ENCODE results near the gene CAVIN1.
"Not testable (repeated sequence)": the region's sequence is repeated elsewhere in the genome, so short reads cannot be mapped to it uniquely, and the experiment has no call there.

CAVIN1 gene

GRCh38 chr17:42423766-42424165 lies 710 bp upstream of the CAVIN1 start:
- Histone ChIP-seq H3K27me3 (ENCODE audit: control insufficient read depth, insufficient read depth, low read length) (peaks cover 29% of the 10 kb centered on the region), H3K4me1 (ENCODE audit: control insufficient read depth, insufficient read depth, low read length) (peaks cover 23% of the 10 kb centered on the region), H3K4me3 (ENCODE audit: low read length) (no peak overlapping the region), H3K9ac (ENCODE audit: low read length) (no peak overlapping the region), H3K36me3 (ENCODE audit: control insufficient read depth, insufficient read depth, low read length) (no peaks in the 10 kb centered on the region), H3K9me3 (ENCODE audit: control insufficient read depth, low read length) (no peaks in the 10 kb centered on the region)

DNA sequence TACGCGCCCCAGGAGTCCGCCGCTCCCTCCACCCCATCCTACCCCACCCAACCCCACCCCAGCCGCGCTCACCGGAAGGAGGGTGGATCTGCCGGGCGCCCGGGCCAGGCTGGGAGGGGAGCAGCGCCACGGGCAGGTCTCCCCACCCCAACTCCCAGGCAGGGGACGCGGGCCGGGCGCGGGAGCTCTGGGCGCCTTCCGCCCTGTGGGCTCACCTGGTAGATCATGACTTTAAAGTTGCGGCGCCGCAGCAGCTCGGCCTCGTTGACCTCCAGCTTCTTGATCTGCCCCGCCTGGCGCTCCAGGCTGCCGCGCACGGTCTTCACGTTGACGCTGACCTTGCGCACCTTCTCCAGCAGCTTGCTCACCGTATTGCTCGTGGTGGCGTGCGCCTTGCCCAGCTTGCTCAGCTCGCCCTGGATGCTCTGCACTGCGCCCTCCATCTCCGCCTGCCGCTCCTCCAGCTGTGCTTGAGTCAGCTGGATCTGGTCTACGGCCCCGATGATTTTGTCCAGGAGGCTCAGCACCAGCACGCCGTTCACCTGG lies 571 bp downstream of the CAVIN1 start:
- Histone ChIP-seq H3K4me1 (ENCODE audit: control insufficient read depth, insufficient read depth, low read length) (peaks cover 19% of the 10 kb centered on the region), H3K27me3 (ENCODE audit: control insufficient read depth, insufficient read depth, low read length) (peaks cover 29% of the 10 kb centered on the region), H3K36me3 (ENCODE audit: control insufficient read depth, insufficient read depth, low read length) (no peaks in the 10 kb centered on the region), H3K9ac (ENCODE audit: low read length) (peak overlapping the region; percentile 76), H3K4me3 (ENCODE audit: low read length) (peak overlapping the region; percentile 46), H3K9me3 (ENCODE audit: control insufficient read depth, low read length) (no peaks in the 10 kb centered on the region)

DNA sequence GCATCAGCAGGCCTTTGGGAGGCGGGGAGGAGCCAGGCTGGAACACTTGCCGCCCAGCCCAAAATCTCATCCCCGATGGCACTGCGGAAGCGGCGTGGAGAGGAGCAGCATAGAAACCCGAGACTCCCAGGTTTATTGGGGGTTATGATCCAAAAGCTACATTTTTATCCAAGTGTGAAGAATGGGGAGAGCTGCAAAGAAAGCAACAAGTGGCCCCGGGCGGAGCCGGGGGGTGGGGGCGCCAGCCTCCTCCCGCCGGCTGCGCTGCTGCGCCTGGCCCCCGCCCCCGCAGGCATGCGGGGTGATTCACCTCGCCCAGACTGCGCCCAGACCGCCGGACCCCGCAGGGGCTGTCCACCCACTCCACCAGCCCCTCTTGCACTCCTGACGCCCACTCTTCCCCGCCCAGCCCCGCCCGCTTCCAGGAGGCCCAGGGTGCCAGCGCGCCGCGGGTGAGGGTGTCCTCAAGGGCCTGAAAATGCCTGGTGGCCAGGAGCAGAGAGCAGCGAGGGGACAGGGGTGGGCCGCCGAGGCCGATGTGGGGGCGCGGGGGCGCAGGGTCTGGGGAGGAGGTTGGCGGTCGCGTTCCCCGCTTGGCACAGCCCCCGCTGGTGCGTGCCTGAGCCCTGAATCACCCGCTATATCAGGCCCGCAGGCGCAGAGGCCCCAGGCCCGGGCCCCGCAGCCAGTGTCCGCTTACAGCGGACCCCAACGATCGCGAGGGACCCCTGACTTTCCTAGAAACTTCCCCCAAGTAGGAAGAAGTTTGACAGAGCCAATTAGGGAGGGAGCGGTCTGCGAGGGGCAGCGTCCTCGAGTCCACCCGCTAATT lies 1.3 kb downstream of the CAVIN1 start:
- peaks cover 29% of the 10 kb centered on the region for H3K27me3 ChIP-seq (ENCODE audit: control insufficient read depth, insufficient read depth, low read length)
- no peak overlapping the region for H3K4me3 ChIP-seq (ENCODE audit: low read length)
- H3K9me3 ChIP-seq (ENCODE audit: control insufficient read depth, low read length): no peaks in the 10 kb centered on the region
- peak overlapping the region; percentile 66 for H3K9ac ChIP-seq (ENCODE audit: low read length)
- H3K4me1 ChIP-seq (ENCODE audit: control insufficient read depth, insufficient read depth, low read length): peaks cover 19% of the 10 kb centered on the region
- H3K36me3 ChIP-seq (ENCODE audit: control insufficient read depth, insufficient read depth, low read length): no peaks in the 10 kb centered on the region

GRCh38 chr17:42421136-42421506 lies 1.9 kb downstream of the CAVIN1 start:
- peaks cover 29% of the 10 kb centered on the region for H3K27me3 ChIP-seq (ENCODE audit: control insufficient read depth, insufficient read depth, low read length)
- no peaks in the 10 kb centered on the region for H3K36me3 ChIP-seq (ENCODE audit: control insufficient read depth, insufficient read depth, low read length)
- peak overlapping the region; percentile 61 for H3K9ac ChIP-seq (ENCODE audit: low read length)

GRCh38 chr17:42417981-42418380 lies 5.1 kb downstream of the CAVIN1 start:
- not testable (repeated sequence) for H3K36me3 ChIP-seq (ENCODE audit: control insufficient read depth, insufficient read depth, low read length); H3K4me3 ChIP-seq (ENCODE audit: low read length); H3K9me3 ChIP-seq (ENCODE audit: control insufficient read depth, low read length); H3K9ac ChIP-seq (ENCODE audit: low read length)
- peaks cover 17% of the 10 kb centered on the region for H3K4me1 ChIP-seq (ENCODE audit: control insufficient read depth, insufficient read depth, low read length)
- H3K27me3 ChIP-seq (ENCODE audit: control insufficient read depth, insufficient read depth, low read length): peaks cover 29% of the 10 kb centered on the region

More at GRCh38 chr17:42421136-42421506, 1.9 kb downstream of the CAVIN1 start:
- Histone ChIP-seq H3K9me3 (ENCODE audit: control insufficient read depth, low read length) (no peaks in the 10 kb centered on the region), H3K4me3 (ENCODE audit: low read length) (no peak overlapping the region), H3K4me1 (ENCODE audit: control insufficient read depth, insufficient read depth, low read length) (peaks cover 19% of the 10 kb centered on the region)

GRCh38 chr17:42414704-42415409 lies 8.2 kb downstream of the CAVIN1 start:
- H3K4me1 ChIP-seq (ENCODE audit: control insufficient read depth, insufficient read depth, low read length): peaks cover 18% of the 10 kb centered on the region
- H3K36me3 ChIP-seq (ENCODE audit: control insufficient read depth, insufficient read depth, low read length): no peaks in the 10 kb centered on the region
- no peak overlapping the region for H3K4me3 ChIP-seq (ENCODE audit: low read length)
- H3K9me3 ChIP-seq (ENCODE audit: control insufficient read depth, low read length): no peaks in the 10 kb centered on the region
- no peak overlapping the region for H3K9ac ChIP-seq (ENCODE audit: low read length)
- no peaks in the 10 kb centered on the region for H3K27me3 ChIP-seq (ENCODE audit: control insufficient read depth, insufficient read depth, low read length)

- Histone ChIP-seq H3K36me3 (ENCODE audit: control insufficient read depth, insufficient read depth, low read length) (no peaks in the 10 kb centered on the region), H3K27me3 (ENCODE audit: control insufficient read depth, insufficient read depth, low read length) (no peaks in the 10 kb centered on the region), H3K9me3 (ENCODE audit: control insufficient read depth, low read length) (no peaks in the 10 kb centered on the region), H3K4me1 (ENCODE audit: control insufficient read depth, insufficient read depth, low read length) (peaks cover 27% of the 10 kb centered on the region), H3K4me3 (ENCODE audit: low read length) (no peak overlapping the region), H3K9ac (ENCODE audit: low read length) (no peak overlapping the region)
These were observed 9.5 kb downstream of the CAVIN1 start for GRCh38 chr17:42413464-42414040.

- Histone ChIP-seq H3K9me3 (ENCODE audit: control insufficient read depth, low read length) (no peaks in the 10 kb centered on the region), H3K4me3 (ENCODE audit: low read length) (no peak overlapping the region), H3K9ac (ENCODE audit: low read length) (no peak overlapping the region), H3K27me3 (ENCODE audit: control insufficient read depth, insufficient read depth, low read length) (no peaks in the 10 kb centered on the region), H3K4me1 (ENCODE audit: control insufficient read depth, insufficient read depth, low read length) (peaks cover 39% of the 10 kb centered on the region), H3K36me3 (ENCODE audit: control insufficient read depth, insufficient read depth, low read length) (no peaks in the 10 kb centered on the region)
These were observed 11.0 kb downstream of the CAVIN1 start for GRCh38 chr17:42411905-42412679.

DNA sequence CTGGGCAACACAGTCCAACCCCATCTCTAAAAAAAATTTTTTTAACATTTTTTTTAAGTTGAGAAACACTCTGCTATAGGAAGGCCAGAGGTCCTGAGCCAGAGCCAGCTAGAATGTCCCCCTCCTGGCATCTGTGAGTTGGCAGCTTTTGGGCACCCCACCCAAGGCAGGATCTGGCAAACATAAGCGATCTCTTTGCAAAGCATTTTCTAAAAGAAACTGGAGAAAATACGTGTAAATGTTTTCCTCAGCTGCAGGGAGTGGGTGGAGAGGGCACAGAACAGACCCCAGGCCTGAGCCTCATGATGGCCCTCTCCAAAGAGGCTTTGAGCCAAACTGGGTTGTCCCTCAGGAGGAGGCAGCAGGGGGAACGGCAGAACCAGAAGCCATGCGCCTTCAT lies 11.7 kb downstream of the CAVIN1 start:
- Histone ChIP-seq H3K36me3 (ENCODE audit: control insufficient read depth, insufficient read depth, low read length) (no peaks in the 10 kb centered on the region), H3K9me3 (ENCODE audit: control insufficient read depth, low read length) (no peaks in the 10 kb centered on the region), H3K4me3 (ENCODE audit: low read length) (no peak overlapping the region), H3K27me3 (ENCODE audit: control insufficient read depth, insufficient read depth, low read length) (no peaks in the 10 kb centered on the region), H3K4me1 (ENCODE audit: control insufficient read depth, insufficient read depth, low read length) (peaks cover 42% of the 10 kb centered on the region), H3K9ac (ENCODE audit: low read length) (no peak overlapping the region)

DNA sequence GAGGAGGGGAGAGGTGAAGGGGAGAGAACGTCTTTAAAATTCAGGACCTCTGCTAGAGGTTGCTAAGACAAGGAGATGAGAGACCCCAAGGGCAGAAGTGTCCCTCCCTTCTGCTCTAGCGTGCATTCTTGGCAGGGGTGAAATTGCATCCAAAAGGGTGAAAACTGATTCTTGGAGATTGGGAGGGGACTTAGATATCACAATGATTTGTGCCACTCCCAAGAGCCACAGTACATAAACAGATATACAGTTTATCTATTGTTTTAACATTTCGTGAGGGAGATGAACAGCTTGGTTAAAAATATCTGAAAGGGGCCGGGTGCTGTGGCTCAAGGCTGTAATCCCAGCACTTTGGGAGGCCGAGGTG lies 12.8 kb downstream of the CAVIN1 start:
- Histone ChIP-seq H3K9ac (ENCODE audit: low read length) (no peak overlapping the region), H3K27me3 (ENCODE audit: control insufficient read depth, insufficient read depth, low read length) (no peaks in the 10 kb centered on the region), H3K9me3 (ENCODE audit: control insufficient read depth, low read length) (no peaks in the 10 kb centered on the region), H3K4me3 (ENCODE audit: low read length) (no peak overlapping the region), H3K4me1 (ENCODE audit: control insufficient read depth, insufficient read depth, low read length) (peaks cover 42% of the 10 kb centered on the region), H3K36me3 (ENCODE audit: control insufficient read depth, insufficient read depth, low read length) (no peaks in the 10 kb centered on the region)

GRCh38 chr17:42409523-42410318 lies 13.3 kb downstream of the CAVIN1 start:
- Histone ChIP-seq H3K36me3 (ENCODE audit: control insufficient read depth, insufficient read depth, low read length) (no peaks in the 10 kb centered on the region), H3K9me3 (ENCODE audit: control insufficient read depth, low read length) (no peaks in the 10 kb centered on the region), H3K9ac (ENCODE audit: low read length) (no peak overlapping the region), H3K4me3 (ENCODE audit: low read length) (no peak overlapping the region), H3K4me1 (ENCODE audit: control insufficient read depth, insufficient read depth, low read length) (peaks cover 37% of the 10 kb centered on the region), H3K27me3 (ENCODE audit: control insufficient read depth, insufficient read depth, low read length) (no peaks in the 10 kb centered on the region)
